A549 treated with AZD9567 at 1 μM for 4 hours (cell line): ENCODE measurements around the gene TAGLN2. TPM values are rescaled to one million over a fixed set of nuclear protein-coding genes. Genes with fewer than 3 reads are reported as not detected.

Source experiments
- total RNA-seq: library from RNA; stranded (reverse); fragments of 200-300 nt; extraction: Qiagen RNA extraction; gene quantifications from 5 replicates; pipeline ENCODE4 v1.2.3, GENCODE V29; 2022; ENCODE audit not compliant: insufficient read depth

Gene TAGLN2
- total RNA-seq = 979 to 1,012 TPM (median 1,008 TPM) in 5 replicates

GRCh38 chr1:159924791-159925718 lies at the start of gene TAGLN2:
Gene TAGLN2, minus strand, starts transcription at chr1:159925507. Its CDS starts 4,998 bp downstream, at chr1:159920509.

GRCh38 chr1:159953536-159954515 lies 28.5 kb upstream of the TAGLN2 start, which contains the start of gene SLAMF9:
Gene SLAMF9, minus strand, starts transcription at chr1:159954237. Its CDS starts 100 bp downstream, at chr1:159954137.

GRCh38 chr1:159945483-159946241 lies 20.4 kb upstream of the TAGLN2 start, which contains the start of gene IGSF9:
Gene IGSF9, minus strand, starts transcription at chr1:159945613. Its CDS starts 2,159 bp downstream, at chr1:159943454.

GRCh38 chr1:159900086-159900680 lies 25.1 kb downstream of the TAGLN2 start, which contains the start of gene CFAP45:
Gene CFAP45, minus strand, starts transcription at chr1:159900165. Its CDS starts 67 bp downstream, at chr1:159900098.

Other genes with a start within 250 kb of the TAGLN2 start
- gene CRP, start 210.9 kb downstream of the TAGLN2 start, total RNA-seq = not detected in 5 replicates
- gene DUSP23, start 144.5 kb downstream of the TAGLN2 start, total RNA-seq = 64.8 to 75.6 TPM (median 74.8 TPM) in 5 replicates
- not detected in 5 replicates for gene FCRL6, start 123.1 kb downstream of the TAGLN2 start, total RNA-seq
- 0.05 to 0.11 TPM (median 0.09 TPM) in 3 of 5 replicates, not detected in the others for gene SLAMF8, start 98.6 kb downstream of the TAGLN2 start, total RNA-seq
- gene VSIG8, start 62.9 kb downstream of the TAGLN2 start, total RNA-seq = 0.05 to 0.06 TPM (median 0.06 TPM) in 3 of 5 replicates, not detected in the others
- gene CFAP45, start 25.3 kb downstream of the TAGLN2 start, total RNA-seq = 0.56 to 1.1 TPM (median 0.88 TPM) in 4 of 5 replicates, not detected in the other
- 0.13 to 0.21 TPM (median 0.18 TPM) in 4 of 5 replicates, not detected in the other for gene IGSF9, start 20.1 kb upstream of the TAGLN2 start, total RNA-seq
- 0.22 to 0.34 TPM (median 0.25 TPM) in 4 of 5 replicates, not detected in the other for gene SLAMF9, start 28.7 kb upstream of the TAGLN2 start, total RNA-seq
- 3.7 to 4.7 TPM (median 4.3 TPM) in 5 replicates for gene PIGM, start 106.5 kb upstream of the TAGLN2 start, total RNA-seq
- gene KCNJ10, start 144.7 kb upstream of the TAGLN2 start, total RNA-seq = not detected in 5 replicates
- not detected in 5 replicates for gene KCNJ9, start 156.0 kb upstream of the TAGLN2 start, total RNA-seq
- gene IGSF8, start 173.1 kb upstream of the TAGLN2 start, total RNA-seq = 5.3 to 10.7 TPM (median 10.2 TPM) in 5 replicates
- gene ATP1A2, start 190.3 kb upstream of the TAGLN2 start, total RNA-seq = 0.02 to 0.22 TPM (median 0.12 TPM) in 4 of 5 replicates, not detected in the other
- not detected in 5 replicates for gene ATP1A4, start 226.1 kb upstream of the TAGLN2 start, total RNA-seq